ENCODE measurements around the gene TGM2. TPM values are rescaled to one million over a fixed set of nuclear protein-coding genes. Genes with fewer than 3 reads are reported as not detected.

The TGM2 gene
- total and polyA plus RNA-seq, 9 of the 15 experiments (the other 6 are each of a cell fraction or from before 2014, with no cell fraction given) = 5.5 to 78.5 (median 37.6) TPM

GRCh38 chr20:38113401-38114325, 51.4 kb downstream of the TGM2 start (continued):
- TF ChIP-seq ETV1 (tag; conservative IDR thresholded peaks at IDR 0.05; ENCODE audit: low read depth) (no peak), MTA2 (IDR thresholded peaks at IDR 0.05; ENCODE audit: low read depth) (peak; percentile 35; the same call in 1 of the 2 replicates), NR2C2 (CRISPR knock-in tag; IDR thresholded peaks at IDR 0.05) (no peak), NR2C2 (tag; IDR thresholded peaks at IDR 0.05) (peak; percentile 52), KDM1A (IDR thresholded peaks at IDR 0.05) (0 out of 4 replicates have a peak, but pooled peaks of 1 of the 2 experiments have one; percentile 18), CC2D1A (IDR thresholded peaks at IDR 0.05) (peak; percentile 88), ZNF431 (CRISPR knock-in tag; IDR thresholded peaks at IDR 0.05) (0 out of 2 replicates have a peak, but pooled peaks have one; percentile 49), TAF7 (tag; IDR thresholded peaks at IDR 0.05) (no peak), FOXJ3 (CRISPR knock-in tag; IDR thresholded peaks at IDR 0.05) (no peak), MAZ (CRISPR knock-in tag; conservative IDR thresholded peaks at IDR 0.05 in 1 of 2, IDR thresholded peaks at IDR 0.05 in 1 of 2) (peak; percentile 36 to 96; a peak in 3 of 4 replicates), BACH1 (tag; IDR thresholded peaks at IDR 0.05) (0 out of 2 replicates have a peak, but pooled peaks have one; percentile 13), NRF1 (conservative IDR thresholded peaks at IDR 0.05 in 1 of 2, IDR thresholded peaks at IDR 0.05 in 1 of 2) (0 out of 4 replicates have a peak, but pooled peaks of 1 of the 2 experiments have one; percentile 3), CREB1 (IDR thresholded peaks at IDR 0.05) (0 out of 2 replicates have a peak, but pooled peaks have one; percentile 12), CREB1 (CRISPR knock-in tag; IDR thresholded peaks at IDR 0.05) (no peak), SMARCC2 (IDR thresholded peaks at IDR 0.05; ENCODE audit: low read depth) (peak; percentile 44; the same call in 1 of the 2 replicates), RBM14 (IDR thresholded peaks at IDR 0.05; ENCODE audit: borderline replicate concordance, insufficient read depth, low read depth, low read length) (no peak), MYBL2 (IDR thresholded peaks at IDR 0.05; ENCODE audit: low read depth) (peak; percentile 76), MYBL2 (CRISPR knock-in tag; IDR thresholded peaks at IDR 0.05; ENCODE audit: borderline replicate concordance) (no peak), CSDE1 (IDR thresholded peaks at IDR 0.05) (no peak), NFIC (IDR thresholded peaks at IDR 0.05) (peak; percentile 29; the same call in 1 of the 2 replicates), FOXJ2 (tag; IDR thresholded peaks at IDR 0.05) (no peak), PHF21A (IDR thresholded peaks at IDR 0.05; ENCODE audit: borderline replicate concordance, low read depth) (no peak), EHMT2 (IDR thresholded peaks at IDR 0.05) (peak; percentile 48; the same call in 1 of the 2 replicates), HMGXB4 (CRISPR knock-in tag; IDR thresholded peaks at IDR 0.05) (0 out of 2 replicates have a peak, but pooled peaks have one; percentile 4), WHSC1 (IDR thresholded peaks at IDR 0.05; ENCODE audit: low read length) (no peak), GATAD2A (IDR thresholded peaks at IDR 0.05) (0 out of 2 replicates have a peak, but pooled peaks have one; percentile 42)
- TF ChIP-seq, protein P1, sequence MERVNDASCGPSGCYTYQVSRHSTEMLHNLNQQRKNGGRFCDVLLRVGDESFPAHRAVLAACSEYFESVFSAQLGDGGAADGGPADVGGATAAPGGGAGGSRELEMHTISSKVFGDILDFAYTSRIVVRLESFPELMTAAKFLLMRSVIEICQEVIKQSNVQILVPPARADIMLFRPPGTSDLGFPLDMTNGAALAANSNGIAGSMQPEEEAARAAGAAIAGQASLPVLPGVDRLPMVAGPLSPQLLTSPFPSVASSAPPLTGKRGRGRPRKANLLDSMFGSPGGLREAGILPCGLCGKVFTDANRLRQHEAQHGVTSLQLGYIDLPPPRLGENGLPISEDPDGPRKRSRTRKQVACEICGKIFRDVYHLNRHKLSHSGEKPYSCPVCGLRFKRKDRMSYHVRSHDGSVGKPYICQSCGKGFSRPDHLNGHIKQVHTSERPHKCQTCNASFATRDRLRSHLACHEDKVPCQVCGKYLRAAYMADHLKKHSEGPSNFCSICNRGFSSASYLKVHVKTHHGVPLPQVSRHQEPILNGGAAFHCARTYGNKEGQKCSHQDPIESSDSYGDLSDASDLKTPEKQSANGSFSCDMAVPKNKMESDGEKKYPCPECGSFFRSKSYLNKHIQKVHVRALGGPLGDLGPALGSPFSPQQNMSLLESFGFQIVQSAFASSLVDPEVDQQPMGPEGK (CRISPR knock-in tag; IDR thresholded peaks at IDR 0.05; ENCODE audit: borderline replicate concordance) = no peak
